HG03175 (cell line): Measurements from ENCODE around the gene MAP2.

Source experiments
- ATAC-seq: cut with Tn5 transposase; IDR thresholded peaks from one replicate; pipeline ENCODE4 v1.9.1; 2021; ENCODE audit warnings: mild to moderate bottlenecking, moderate library complexity; ENCODE audit not compliant: unreplicated experiment

MAP2 gene

DNA sequence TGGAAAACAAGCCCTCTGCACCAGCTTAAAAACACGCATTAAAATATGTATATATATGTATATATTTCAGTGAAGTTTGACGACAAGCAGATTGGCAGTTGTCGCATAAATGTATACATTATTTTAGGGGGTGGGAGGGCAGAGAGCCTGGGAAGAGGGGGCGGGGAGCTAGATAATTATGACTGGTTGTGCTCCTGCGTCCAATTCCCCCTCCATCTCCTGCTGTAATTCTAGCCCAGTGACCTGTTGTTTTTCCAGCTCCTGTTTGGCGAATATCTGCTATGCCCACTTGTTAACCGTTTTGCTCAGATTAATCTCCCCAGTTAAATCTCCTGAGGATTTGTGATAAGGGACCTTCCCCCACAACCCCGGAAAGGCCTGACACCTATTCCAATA is 348.4 kb downstream of the MAP2 start:
- no peak for ATAC-seq

DNA sequence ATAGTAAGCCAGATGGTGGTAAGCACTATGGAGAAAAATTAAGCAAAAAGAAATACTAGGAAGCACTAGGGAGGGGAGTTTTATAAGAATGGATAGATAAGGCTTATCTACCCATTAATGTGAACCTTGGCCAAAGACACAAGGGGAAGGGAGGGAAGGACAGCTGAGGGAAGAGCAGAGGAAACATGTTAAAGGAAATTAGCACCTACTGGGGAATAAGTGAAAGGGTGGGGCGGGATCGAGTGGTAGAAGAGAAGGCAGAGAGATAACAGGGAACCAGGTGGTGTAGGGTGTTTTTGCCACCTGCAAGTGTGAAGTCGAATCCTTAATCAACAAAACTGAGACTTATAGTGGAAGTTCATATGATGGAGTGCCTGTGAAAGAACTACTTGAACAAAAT is 349.5 kb downstream of the MAP2 start:
- no peak for ATAC-seq
